BJ (cell line): ENCODE results near the gene SNX24. TPM values are rescaled to one million over a fixed set of nuclear protein-coding genes. Genes with fewer than 3 reads are reported as not detected.
"Not testable (repeated sequence)": the region's sequence is repeated elsewhere in the genome, so short reads cannot be mapped to it uniquely, and the experiment has no call there.

Experiments used
- CTCF ChIA-PET: fragments of 350-600 bp; formaldehyde crosslinking; extraction: SDS; loops from one replicate; lab custom pipeline; 2021; ENCODE audit warnings: antibody characterized with exemption, inconsistent platforms; lab: Yijun Ruan, JAX
- POLR2A ChIA-PET: fragments of 300-600 bp; sonication (Branson Sonifier 250); formaldehyde crosslinking; extraction: SDS; loops from one replicate; lab custom pipeline; 2021; ENCODE audit warnings: antibody characterized with exemption; lab: Charles Lee
- DNase-seq: peaks from one replicate; pipeline ENCODE4 v3.0.0-alpha.2; 2011; ENCODE audit warnings: low read depth
- H3K27me3 ChIP-seq: 2 replicates; pipeline ENCODE4 v1.6.0; 2011; ENCODE audit warnings: low read length; ENCODE audit not compliant: control insufficient read depth, insufficient read depth
- H3K36me3 ChIP-seq: 2 replicates; pipeline ENCODE4 v1.5.1; 2011; ENCODE audit warnings: low read length; ENCODE audit not compliant: control insufficient read depth, insufficient read depth
- H3K4me3 ChIP-seq: 2 replicates; pipeline ENCODE4 v1.5.1; 2011; ENCODE audit warnings: low read depth, mild to moderate bottlenecking, control low read depth, low read length
- CTCF ChIP-seq: IDR thresholded peaks from 2 replicates; pipeline ENCODE4 v1.5.1; 2011; ENCODE audit warnings: low read depth, mild to moderate bottlenecking, control low read depth, inconsistent platforms, low read length, moderate library complexity; ENCODE audit not compliant: insufficient read depth
- polyA plus RNA-seq: library from polyadenylated mRNA; depleted of rRNA; stranded (reverse); fragments of >200 nt; gene quantifications from 2 replicates; pipeline ENCODE4 v1.2.3, GENCODE V29; 2011

The SNX24 gene
- polyA plus RNA-seq, 1 experiment, result 6.9 TPM

- ChIA-PET POLR2A (no interaction called here), CTCF (no interaction called here)
- Histone ChIP-seq H3K27me3 (no peaks in the 10 kb centered on the region), H3K36me3 (no peaks in the 10 kb centered on the region), H3K4me3 (no peak overlapping the region)
- TF ChIP-seq CTCF, result no peak
- DNase-seq, result no peak
Observed at GRCh38 chr5:122967085-122967484, 121.7 kb downstream of the SNX24 start.

GRCh38 chr5:122967625-122968024, 122.2 kb downstream of the SNX24 start:
- Histone ChIP-seq H3K36me3 (no peaks in the 10 kb centered on the region), H3K4me3 (no peak overlapping the region), H3K27me3 (no peaks in the 10 kb centered on the region)
- POLR2A ChIA-PET, result no interaction called here
- CTCF ChIA-PET, result no interaction called here
- no peak for DNase-seq
- TF ChIP-seq CTCF, result no peak

DNA sequence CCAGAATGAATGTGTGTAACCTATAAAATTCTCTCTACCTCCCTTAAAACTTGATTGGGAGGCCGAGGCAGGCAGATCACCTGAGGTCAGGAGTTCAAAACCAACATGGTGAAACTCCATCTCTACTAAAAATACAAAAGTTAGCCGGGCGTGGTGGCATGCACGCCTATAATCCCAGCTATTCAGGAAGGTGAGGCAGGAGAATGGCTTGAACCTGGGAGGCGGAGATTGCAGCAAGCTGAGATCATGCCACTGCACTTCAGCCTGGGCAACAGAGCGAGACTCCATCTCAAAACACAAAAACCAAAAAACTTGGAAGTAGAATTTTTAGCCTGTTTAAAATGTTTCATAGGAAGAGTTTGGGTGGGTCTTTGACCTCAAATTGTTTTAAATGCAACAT, 122.6 kb downstream of the SNX24 start:
- H3K4me3 ChIP-seq, DNase-seq, CTCF ChIA-PET, H3K27me3 ChIP-seq, POLR2A ChIA-PET, H3K36me3 ChIP-seq: not testable (repeated sequence)

GRCh38 chr5:122971333-122971732, 125.9 kb downstream of the SNX24 start:
- Histone ChIP-seq H3K4me3 (no peak overlapping the region), H3K27me3 (no peaks in the 10 kb centered on the region), H3K36me3 (no peaks in the 10 kb centered on the region)
- ChIA-PET CTCF (no interaction called here), POLR2A (no interaction called here)
- DNase-seq, result no peak
- TF ChIP-seq CTCF, result no peak

- DNase-seq, result peak; percentile 19
- ChIA-PET CTCF (no interaction called here), POLR2A (no interaction called here)
- TF ChIP-seq CTCF, result no peak
- H3K36me3 ChIP-seq, result no peaks in the 10 kb centered on the region
- no peaks in the 10 kb centered on the region for H3K27me3 ChIP-seq
- H3K4me3 ChIP-seq, result no peak overlapping the region
Observed at GRCh38 chr5:122972877-122973276, 127.5 kb downstream of the SNX24 start.

DNA sequence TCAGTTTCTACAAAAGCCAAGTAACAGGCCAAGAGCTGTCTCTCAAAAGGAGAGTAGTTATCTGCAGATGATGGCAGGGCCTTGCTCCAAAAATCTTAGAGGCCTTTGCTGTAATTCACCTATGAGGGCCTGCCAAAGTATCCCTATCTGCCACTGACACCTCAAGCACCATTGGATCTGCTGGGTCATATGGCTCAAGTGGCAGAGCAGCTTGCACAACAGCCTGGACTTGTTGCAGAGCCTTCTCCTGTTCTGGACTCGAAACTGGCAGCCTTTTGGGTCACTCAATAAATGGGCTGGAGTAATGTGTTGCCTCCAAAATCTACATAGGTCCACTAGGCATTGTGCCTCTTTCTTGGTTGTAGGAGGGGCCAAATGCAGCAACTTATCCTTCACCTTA, 128.3 kb downstream of the SNX24 start:
- H3K27me3 ChIP-seq, H3K36me3 ChIP-seq, CTCF ChIA-PET, H3K4me3 ChIP-seq, POLR2A ChIA-PET, DNase-seq: not testable (repeated sequence)

GRCh38 chr5:122974251-122974650, 128.8 kb downstream of the SNX24 start:
- H3K4me3 ChIP-seq, result not testable (repeated sequence)
- CTCF ChIA-PET, result interaction anchor here (0.7 to 1.6 kb wide), 3 partner anchors 10 to 11 kb away, joined by 3 read pairs; no protein-coding TSS in a partner anchor

More at GRCh38 chr5:122974251-122974650, 128.8 kb downstream of the SNX24 start:
- H3K36me3 ChIP-seq, DNase-seq, H3K27me3 ChIP-seq, POLR2A ChIA-PET: not testable (repeated sequence)
